Cardiac muscle cell (in vitro differentiated cells and primary cell): ENCODE data around the gene ACTR1B. TPM values are rescaled to one million over a fixed set of nuclear protein-coding genes. Genes with fewer than 3 reads are reported as not detected.
A peak's percentile ranks its signal among the peaks of the same experiment; 100 is the strongest.

Experiments used
- DNase-seq, 2 donors: peaks; one replicate each; pipeline versions ENCODE4 v3.0.0 to v3.0.0-alpha.2; 2010 to 2017; ENCODE audit warnings: low read depth in 1 of 2, low spot score in 1 of 2
- H3K27ac ChIP-seq: fragments of 200-600 bp; sonication (generic); 2 replicates; pipeline ENCODE4 v1.5.1; 2016
- H3K27me3 ChIP-seq: fragments of 200-600 bp; sonication (generic); 2 replicates; pipeline ENCODE4 v1.6.0; 2016; ENCODE audit warnings: control low read depth
- H3K36me3 ChIP-seq: fragments of 200-600 bp; sonication (generic); 2 replicates; pipeline ENCODE4 v1.5.1; 2016; ENCODE audit warnings: control low read depth
- H3K4me1 ChIP-seq: fragments of 200-600 bp; sonication (generic); 2 replicates; pipeline ENCODE4 v1.8.1; 2017; ENCODE audit warnings: low read depth, mild to moderate bottlenecking, mixed run types
- H3K4me3 ChIP-seq: fragments of 200-600 bp; sonication (generic); 2 replicates; pipeline ENCODE4 v1.5.1; 2016; ENCODE audit warnings: mild to moderate bottlenecking
- H3K9me3 ChIP-seq: fragments of 200-600 bp; sonication (generic); 2 replicates; pipeline ENCODE4 v1.5.1; 2017; ENCODE audit warnings: low read depth, mild to moderate bottlenecking, control low read depth
- polyA plus RNA-seq: library from polyadenylated mRNA; unstranded; fragments of >200 nt; fragmentation: Nextera tagmentation; extraction: Ambion mirVana; gene quantifications from 2 replicates; pipeline ENCODE4 v1.2.1, GENCODE V29; 2016
- total RNA-seq: library from RNA; depleted of rRNA; stranded (reverse); fragments of >200 nt; gene quantifications from 2 replicates; pipeline ENCODE4 v1.2.3, GENCODE V29; 2016
- TF ChIP-seq, protein P1 (sequence below): IDR thresholded peaks from 2 replicates; pipeline ENCODE4 v1.5.1; 2012; ENCODE audit warnings: low read depth, mild to moderate bottlenecking, low read length

ACTR1B gene
- total and polyA plus RNA-seq, 2 experiments from 2014 or later = 22.9 to 109 TPM

DNA sequence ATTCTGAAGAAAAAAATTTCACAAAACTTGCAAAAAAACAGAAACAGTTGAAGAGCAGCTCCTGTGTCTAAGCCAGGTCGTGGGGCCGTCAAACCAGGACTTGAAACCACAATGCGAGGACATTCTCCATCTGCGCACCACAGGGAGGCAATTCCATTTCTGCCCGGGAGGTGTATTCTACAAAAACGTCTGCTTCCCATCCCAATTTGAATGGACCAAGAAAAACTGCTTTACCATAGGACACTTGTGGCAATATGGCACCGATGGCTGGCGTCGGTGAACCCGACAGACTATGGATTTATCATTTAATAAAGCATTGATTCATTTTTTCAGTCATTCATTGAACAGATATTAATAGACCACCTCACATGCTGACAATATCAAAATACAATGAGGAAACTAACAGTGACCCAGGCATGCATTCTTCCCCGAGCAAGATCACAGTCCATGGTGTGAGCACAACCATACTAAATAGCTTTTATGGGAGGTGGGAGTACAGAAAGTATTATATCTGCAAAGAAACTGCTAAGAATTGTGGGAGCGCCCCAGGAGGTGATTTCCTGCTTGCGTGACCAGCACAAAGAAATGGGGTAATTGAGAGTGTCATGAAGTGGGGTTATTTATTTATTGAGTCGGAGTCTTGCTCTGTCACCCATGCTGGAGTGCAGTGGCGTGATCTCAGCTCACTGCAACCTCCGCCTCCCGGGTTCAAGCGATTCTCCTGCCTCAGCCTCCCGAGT is 39.1 kb upstream of the ACTR1B start:
- TF ChIP-seq, protein P1, sequence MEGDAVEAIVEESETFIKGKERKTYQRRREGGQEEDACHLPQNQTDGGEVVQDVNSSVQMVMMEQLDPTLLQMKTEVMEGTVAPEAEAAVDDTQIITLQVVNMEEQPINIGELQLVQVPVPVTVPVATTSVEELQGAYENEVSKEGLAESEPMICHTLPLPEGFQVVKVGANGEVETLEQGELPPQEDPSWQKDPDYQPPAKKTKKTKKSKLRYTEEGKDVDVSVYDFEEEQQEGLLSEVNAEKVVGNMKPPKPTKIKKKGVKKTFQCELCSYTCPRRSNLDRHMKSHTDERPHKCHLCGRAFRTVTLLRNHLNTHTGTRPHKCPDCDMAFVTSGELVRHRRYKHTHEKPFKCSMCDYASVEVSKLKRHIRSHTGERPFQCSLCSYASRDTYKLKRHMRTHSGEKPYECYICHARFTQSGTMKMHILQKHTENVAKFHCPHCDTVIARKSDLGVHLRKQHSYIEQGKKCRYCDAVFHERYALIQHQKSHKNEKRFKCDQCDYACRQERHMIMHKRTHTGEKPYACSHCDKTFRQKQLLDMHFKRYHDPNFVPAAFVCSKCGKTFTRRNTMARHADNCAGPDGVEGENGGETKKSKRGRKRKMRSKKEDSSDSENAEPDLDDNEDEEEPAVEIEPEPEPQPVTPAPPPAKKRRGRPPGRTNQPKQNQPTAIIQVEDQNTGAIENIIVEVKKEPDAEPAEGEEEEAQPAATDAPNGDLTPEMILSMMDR = no peak
- Histone ChIP-seq H3K27ac (no peak overlapping the region), H3K9me3 (no peaks in the 10 kb centered on the region), H3K4me3 (no peak overlapping the region), H3K27me3 (no peaks in the 10 kb centered on the region), H3K36me3 (no peaks in the 10 kb centered on the region), H3K4me1 (no peaks in the 10 kb centered on the region)
- no peak for DNase-seq

DNA sequence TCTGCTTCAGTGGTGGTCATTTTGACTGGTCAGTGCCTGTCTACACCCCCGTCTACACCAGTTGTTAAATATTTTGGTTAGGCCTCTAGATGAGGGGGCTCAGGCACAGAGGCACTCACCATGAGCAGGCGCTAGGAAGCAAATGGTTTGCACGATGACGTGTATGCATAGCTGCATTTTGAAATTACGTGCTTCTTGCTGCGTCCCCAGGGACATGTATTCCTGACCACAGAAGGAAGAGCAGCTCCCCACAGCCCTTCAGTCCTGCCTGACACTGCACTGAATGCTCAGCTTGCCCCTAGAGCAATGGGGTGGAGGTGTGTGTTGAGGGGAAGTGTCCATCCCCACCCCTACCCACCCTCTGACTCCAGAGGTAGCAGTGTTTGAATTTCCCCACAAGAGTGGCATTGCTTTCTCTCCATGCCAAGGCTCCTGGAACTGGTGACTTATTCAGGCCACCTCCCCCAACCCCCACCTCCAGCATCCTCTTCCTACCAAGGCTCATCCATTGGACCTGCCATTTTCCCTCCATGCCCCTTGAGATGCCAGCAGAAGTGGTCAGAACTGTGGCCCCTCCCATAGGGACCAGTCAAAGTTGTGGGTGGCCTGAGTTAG is 38.1 kb upstream of the ACTR1B start:
- peak in 1 of 2 donors; percentile 25 for DNase-seq

DNA sequence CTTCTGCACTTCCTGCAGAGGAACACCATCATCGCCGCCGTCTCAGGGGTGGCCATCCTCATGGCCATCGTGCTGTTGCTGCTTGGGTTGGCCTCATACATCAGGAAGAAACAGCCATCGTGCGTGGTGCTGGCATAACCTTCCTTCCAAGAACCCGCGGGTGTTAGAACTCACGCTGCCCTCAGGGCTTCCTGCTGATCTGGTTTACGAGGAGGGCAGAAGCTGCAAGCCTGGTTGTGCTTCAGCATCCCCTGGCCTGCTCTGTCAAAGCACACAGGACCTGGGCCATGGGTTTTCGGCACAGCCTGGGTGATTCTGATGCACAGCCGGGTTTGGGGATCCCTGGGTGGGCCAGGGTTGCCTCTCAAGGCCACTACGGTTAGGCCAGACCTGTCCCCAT is 37.3 kb upstream of the ACTR1B start:
- no peaks in the 10 kb centered on the region for H3K27me3 ChIP-seq
- no peaks in the 10 kb centered on the region for H3K4me1 ChIP-seq
- H3K9me3 ChIP-seq = no peaks in the 10 kb centered on the region
- H3K4me3 ChIP-seq = no peak overlapping the region
- H3K36me3 ChIP-seq = no peaks in the 10 kb centered on the region
- no peak for DNase-seq
- H3K27ac ChIP-seq = no peak overlapping the region
- TF ChIP-seq, protein P1 = no peak

More for the DNA sequence above, 38.1 kb upstream of the ACTR1B start:
- H3K4me3 ChIP-seq = no peak overlapping the region
- H3K27me3 ChIP-seq = no peaks in the 10 kb centered on the region
- no peaks in the 10 kb centered on the region for H3K9me3 ChIP-seq
- no peaks in the 10 kb centered on the region for H3K36me3 ChIP-seq
- H3K4me1 ChIP-seq = no peaks in the 10 kb centered on the region
- no peak overlapping the region for H3K27ac ChIP-seq
- TF ChIP-seq, protein P1 = no peak

DNA sequence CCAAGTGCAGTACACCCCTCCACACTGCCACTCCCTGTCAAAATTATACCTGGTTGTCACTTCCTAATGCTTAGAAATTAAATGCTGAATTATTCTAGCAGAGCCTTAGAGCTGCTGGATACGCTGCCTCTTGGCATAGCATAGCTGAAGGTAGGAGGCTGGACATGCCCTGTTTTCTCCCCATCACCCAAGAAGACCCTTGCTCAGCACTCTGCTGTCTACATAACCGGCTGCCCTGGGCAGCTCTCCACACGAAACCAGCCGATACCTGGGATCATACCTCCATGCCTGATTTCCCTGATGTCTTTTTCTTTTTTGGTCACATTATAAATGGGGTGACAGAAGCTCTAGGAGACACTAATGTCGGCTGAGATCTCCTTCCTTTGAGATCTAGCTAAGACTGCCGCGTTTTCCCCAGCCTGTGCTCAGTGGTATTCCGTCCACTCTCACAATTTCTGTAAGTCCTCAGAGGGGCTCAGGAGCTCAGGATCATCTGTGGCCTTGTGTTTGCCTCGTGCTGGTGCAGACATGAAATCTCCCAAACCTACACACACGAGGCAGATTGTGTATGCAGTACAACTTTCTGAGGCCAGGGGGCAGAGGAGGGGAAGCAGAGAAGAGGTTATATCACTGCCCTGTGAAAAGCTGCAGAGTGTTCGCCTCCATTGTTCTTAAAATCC is 36.1 kb upstream of the ACTR1B start:
- DNase-seq = peak; percentile 74 to 79
- TF ChIP-seq, protein P1 = peak; percentile 80
- no peak overlapping the region for H3K4me3 ChIP-seq
- H3K4me1 ChIP-seq = no peaks in the 10 kb centered on the region
- no peak overlapping the region for H3K27ac ChIP-seq
- H3K9me3 ChIP-seq = no peaks in the 10 kb centered on the region
- no peaks in the 10 kb centered on the region for H3K27me3 ChIP-seq
- no peaks in the 10 kb centered on the region for H3K36me3 ChIP-seq

DNA sequence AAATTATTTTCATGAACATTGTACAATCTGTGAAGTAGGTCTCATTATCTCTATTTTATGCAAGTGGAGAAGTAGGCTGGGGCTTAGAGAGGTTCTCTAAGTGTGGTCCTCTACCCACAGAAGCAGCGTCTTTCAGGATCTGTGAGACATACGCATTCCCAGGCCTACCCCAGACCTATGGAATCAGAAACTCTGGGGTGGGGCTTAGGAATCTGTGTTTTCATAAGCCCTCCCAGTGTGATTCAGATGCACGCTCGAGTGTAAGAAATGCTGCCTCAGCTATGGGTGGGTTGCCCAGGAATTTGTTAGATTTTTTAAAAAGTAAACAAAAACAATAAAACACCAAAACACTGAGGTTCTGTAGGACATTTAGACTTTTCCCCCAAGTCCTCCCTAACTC is 34.7 kb upstream of the ACTR1B start:
- Histone ChIP-seq H3K27ac (no peak overlapping the region), H3K4me3 (no peak overlapping the region), H3K36me3 (no peaks in the 10 kb centered on the region), H3K27me3 (no peaks in the 10 kb centered on the region), H3K4me1 (no peaks in the 10 kb centered on the region), H3K9me3 (no peaks in the 10 kb centered on the region)
- DNase-seq = no peak
- TF ChIP-seq, protein P1 = no peak
